ENCODE data around the gene TTC28.

GRCh38 chr22:28328756-28329155 is 350.9 kb downstream of the TTC28 start:
- TF ChIP-seq CTCF (IDR thresholded peaks at IDR 0.05; ENCODE audit: insufficient read depth, low read length, poor library complexity, severe bottlenecking), result no peak
- no peak for TF ChIP-seq EZH2phosphoT487 (conservative IDR thresholded peaks at IDR 0.05; ENCODE audit: low read length)

All from SU-DHL-6 (cell line).